ENCODE data around the gene SYVN1.
A peak's percentile ranks its signal among the peaks of the same experiment; 100 is the strongest.
"Not testable (repeated sequence)": the region's sequence is repeated elsewhere in the genome, so short reads cannot be mapped to it uniquely, and the experiment has no call there.

Gene SYVN1

GRCh38 chr11:65150509-65151299, 16.4 kb upstream of the SYVN1 start:
- peak; percentile 98 for DNase-seq

GRCh38 chr11:65150131-65150508, 15.8 kb upstream of the SYVN1 start:
- not testable (repeated sequence) for DNase-seq

- DNase-seq: no peak
Measured at GRCh38 chr11:65148657-65149056, 14.3 kb upstream of the SYVN1 start.

GRCh38 chr11:65147352-65148075, 13.2 kb upstream of the SYVN1 start:
- DNase-seq: no peak

- no peak for DNase-seq
Measured at GRCh38 chr11:65141896-65142494, 7.7 kb upstream of the SYVN1 start.

- DNase-seq: no peak
Measured at GRCh38 chr11:65136515-65137096, 2.3 kb upstream of the SYVN1 start.

GRCh38 chr11:65135633-65136145, 1.4 kb upstream of the SYVN1 start:
- peak; percentile 64 for DNase-seq

GRCh38 chr11:65134952-65135632, 773 bp upstream of the SYVN1 start:
- peak; percentile 99 for DNase-seq

GRCh38 chr11:65133724-65134123, 595 bp downstream of the SYVN1 start:
- peak; percentile 52 for DNase-seq

- DNase-seq: peak; percentile 85
Measured at GRCh38 chr11:65132988-65133700, 1.2 kb downstream of the SYVN1 start.

- no peak for DNase-seq
Measured at GRCh38 chr11:65132238-65132987, 1.9 kb downstream of the SYVN1 start.

GRCh38 chr11:65131895-65132237, 2.5 kb downstream of the SYVN1 start:
- no peak for DNase-seq

- DNase-seq: no peak
Measured at GRCh38 chr11:65131417-65131776, 2.9 kb downstream of the SYVN1 start.

- DNase-seq: no peak
Measured at GRCh38 chr11:65130631-65131416, 3.5 kb downstream of the SYVN1 start.

- no peak for DNase-seq
Measured at GRCh38 chr11:65129649-65130441, 4.5 kb downstream of the SYVN1 start.

- no peak for DNase-seq
Measured at GRCh38 chr11:65128182-65129145, 5.9 kb downstream of the SYVN1 start.

- no peak for DNase-seq
Measured at GRCh38 chr11:65127473-65128181, 6.7 kb downstream of the SYVN1 start.

All from DMS53 (cell line).